WTC11 (cell line): ENCODE results near the gene MIPOL1. TPM values are rescaled to one million over a fixed set of nuclear protein-coding genes. Genes with fewer than 3 reads are reported as not detected.

ENCODE experiments used
- ATAC-seq: fragments of 200-7000 bp; cut with Tn5 transposase; 2 replicates; pipeline ENCODE4 v1.10.0; 2021; ENCODE audit warnings: mild to moderate bottlenecking, moderate library complexity
- CTCF ChIA-PET: fragments of 300-600 bp; sonication (Branson Sonifier 250); formaldehyde crosslinking; loops from one replicate; lab custom pipeline; 2021; ENCODE audit warnings: antibody characterized with exemption; lab: Charles Lee
- POLR2A ChIA-PET: fragments of 350-600 bp; sonication (Branson Sonifier 250); formaldehyde crosslinking; loops from one replicate; lab custom pipeline; 2021; ENCODE audit warnings: antibody characterized with exemption; lab: Charles Lee
- DNase-seq: peaks from one replicate; pipeline ENCODE4 v3.0.0; 2021; ENCODE audit warnings: low spot score
- H3K27ac Mint-ChIP-seq: 2 replicates; pipeline ENCODE4 v1.8.0; 2021; ENCODE audit warnings: mixed read lengths
- H3K27me3 Mint-ChIP-seq: 2 replicates; pipeline ENCODE4 v1.8.0; 2021; ENCODE audit warnings: low read depth, mild to moderate bottlenecking, moderate library complexity, mixed read lengths
- H3K36me3 Mint-ChIP-seq: 2 replicates; pipeline ENCODE4 v1.8.0; 2021; ENCODE audit warnings: mixed read lengths
- H3K4me1 Mint-ChIP-seq: 2 replicates; pipeline ENCODE4 v1.8.0; 2022; ENCODE audit warnings: mixed read lengths
- H3K4me3 Mint-ChIP-seq: 2 replicates; pipeline ENCODE4 v1.8.0; 2021; ENCODE audit warnings: mild to moderate bottlenecking, moderate library complexity, mixed read lengths
- H3K9me3 Mint-ChIP-seq: 2 replicates; pipeline ENCODE4 v1.8.0; 2021; ENCODE audit warnings: mixed read lengths
- ARID4B ChIP-seq: sonication (generic); formaldehyde crosslinking; IDR thresholded peaks from 2 replicates; pipeline ENCODE4 v1.8.0; 2023; ENCODE audit warnings: missing genetic modification reagents, mild to moderate bottlenecking, borderline replicate concordance
- E2F5 ChIP-seq: sonication (generic); formaldehyde crosslinking; IDR thresholded peaks from 2 replicates; pipeline ENCODE4 v1.8.1; 2022; ENCODE audit warnings: mild to moderate bottlenecking, moderate library complexity, missing genetic modification reagents
- ELF4 ChIP-seq: sonication (generic); formaldehyde crosslinking; IDR thresholded peaks from 2 replicates; pipeline ENCODE4 v1.8.1; 2022; ENCODE audit warnings: low read depth, mild to moderate bottlenecking, moderate library complexity, missing genetic modification reagents
- ERG ChIP-seq: fragments of 250-450 bp; sonication (Bioruptor Pico); IDR thresholded peaks from 2 replicates; pipeline ENCODE4 v1.8.0; 2021; ENCODE audit warnings: mild to moderate bottlenecking
- FOXP4 ChIP-seq: sonication (generic); formaldehyde crosslinking; IDR thresholded peaks from 2 replicates; pipeline ENCODE4 v1.8.0; 2022; ENCODE audit warnings: mild to moderate bottlenecking, missing genetic modification reagents
- GRHL2 ChIP-seq: fragments of 250-450 bp; sonication (Bioruptor Pico); IDR thresholded peaks from 2 replicates; pipeline ENCODE4 v1.8.0; 2022; ENCODE audit warnings: mild to moderate bottlenecking, moderate library complexity; ENCODE audit not compliant: insufficient replicate concordance, severe bottlenecking
- MLX ChIP-seq: sonication (generic); formaldehyde crosslinking; IDR thresholded peaks from 2 replicates; pipeline ENCODE4 v1.8.1; 2023; ENCODE audit warnings: mild to moderate bottlenecking, missing genetic modification reagents, moderate library complexity
- NR3C1 ChIP-seq: sonication (generic); formaldehyde crosslinking; conservative IDR thresholded peaks from 2 replicates; pipeline ENCODE4 v1.8.1; 2023; ENCODE audit warnings: low read depth, mild to moderate bottlenecking, missing genetic modification reagents
- ZNF263 ChIP-seq: sonication (generic); formaldehyde crosslinking; IDR thresholded peaks from 2 replicates; pipeline ENCODE4 v1.8.1; 2022; ENCODE audit warnings: low read depth, mild to moderate bottlenecking, moderate library complexity, missing genetic modification reagents
- ZNF512 ChIP-seq: sonication (generic); formaldehyde crosslinking; IDR thresholded peaks from 2 replicates; pipeline ENCODE4 v1.8.1; 2022; ENCODE audit warnings: missing genetic modification reagents, borderline replicate concordance
- ZNF671 ChIP-seq: fragments of 250-450 bp; sonication (Bioruptor Pico); IDR thresholded peaks from 2 replicates; pipeline ENCODE4 v1.8.0; 2021; ENCODE audit warnings: mild to moderate bottlenecking
- total RNA-seq: library from RNA; stranded (reverse); gene quantifications from 3 replicates; pipeline ENCODE4 v1.2.3, GENCODE V29; 2021

The MIPOL1 gene
- total RNA-seq, 1 experiment from 2014 or later, result 13.1 TPM

GRCh38 chr14:37569729-37570128 lies 372.0 kb downstream of the MIPOL1 start:
- POLR2A ChIA-PET, result no interaction called here
- peaks cover 12% of the 10 kb centered on the region for H3K27me3 Mint-ChIP-seq
- H3K9me3 Mint-ChIP-seq, result no peaks in the 10 kb centered on the region
- CTCF ChIA-PET, result interaction anchor here (0.7 to 2.3 kb wide), 3 partner anchors 22 to 447 kb away, joined by 3 to 6 read pairs (median 6); no protein-coding TSS in a partner anchor
- H3K36me3 Mint-ChIP-seq, result no peaks in the 10 kb centered on the region
- DNase-seq (no peak), ATAC-seq (no peak)
- H3K27ac Mint-ChIP-seq, result no peak overlapping the region
- TF ChIP-seq ERG, result no peak
- no peak for TF ChIP-seq ZNF263 (CRISPR knock-in tag)
- TF ChIP-seq GRHL2 (CRISPR knock-in tag), result no peak
- H3K4me1 Mint-ChIP-seq, result peaks cover 9% of the 10 kb centered on the region
- no peak overlapping the region for H3K4me3 Mint-ChIP-seq

GRCh38 chr14:37571391-37571790 lies 373.7 kb downstream of the MIPOL1 start:
- TF ChIP-seq MLX (CRISPR knock-in tag) (no peak), ARID4B (CRISPR knock-in tag) (no peak), E2F5 (CRISPR knock-in tag) (no peak), NR3C1 (CRISPR knock-in tag) (no peak), FOXP4 (CRISPR knock-in tag) (no peak), ZNF671 (CRISPR knock-in tag) (no peak), ELF4 (no peak), ZNF512 (CRISPR knock-in tag) (no peak)
- H3K36me3 Mint-ChIP-seq, result no peaks in the 10 kb centered on the region
- POLR2A ChIA-PET, result no interaction called here
- H3K4me1 Mint-ChIP-seq, result peaks cover 9% of the 10 kb centered on the region
- ATAC-seq (no peak), DNase-seq (no peak)
- H3K27ac Mint-ChIP-seq, result no peak overlapping the region
- H3K9me3 Mint-ChIP-seq, result no peaks in the 10 kb centered on the region
- H3K4me3 Mint-ChIP-seq, result no peak overlapping the region
- CTCF ChIA-PET, result interaction anchor here (2.8 kb wide), 1 partner anchor 20 kb away, joined by 14 read pairs; no protein-coding TSS in a partner anchor
- peaks cover 28% of the 10 kb centered on the region for H3K27me3 Mint-ChIP-seq
